Mucosa of descending colon (tissue), 3 donors: Measurements from ENCODE around the gene RPS15A. TPM values are rescaled to one million over a fixed set of nuclear protein-coding genes. Genes with fewer than 3 reads are reported as not detected.
"Not testable (repeated sequence)": the region's sequence is repeated elsewhere in the genome, so short reads cannot be mapped to it uniquely, and the experiment has no call there.

Source experiments
- ATAC-seq: fragments of 200-7000 bp; cut with Tn5 transposase; one replicate; pipeline ENCODE4 v1.9.1; 2020; ENCODE audit warnings: mild to moderate bottlenecking, moderate library complexity
- DNase-seq, 3 donors: peaks; one replicate each; pipeline ENCODE4 v3.0.0-alpha.2; 2020
- H3K36me3 ChIP-seq: fragments of 200-600 bp; one replicate; pipeline ENCODE4 v1.8.0; 2021; ENCODE audit warnings: low read depth, mild to moderate bottlenecking
- H3K4me1 ChIP-seq: fragments of 200-600 bp; one replicate; pipeline ENCODE4 v1.8.0; 2021; ENCODE audit warnings: low read depth, mild to moderate bottlenecking
- H3K4me3 ChIP-seq: fragments of 200-600 bp; one replicate; pipeline ENCODE4 v1.8.0; 2021; ENCODE audit warnings: mild to moderate bottlenecking
- H3K9me3 ChIP-seq: fragments of 200-600 bp; one replicate; pipeline ENCODE4 v1.8.0; 2021; ENCODE audit warnings: mild to moderate bottlenecking
- CTCF ChIP-seq: fragments of 200-600 bp; IDR thresholded peaks from one replicate; pipeline ENCODE4 v1.8.0; 2022; ENCODE audit warnings: antibody characterized with exemption, mild to moderate bottlenecking
- intact Hi-C, 2 donors: fragments of 100-400 bp; cut with DNase I in 1 of 2; cut with micrococcal nuclease in 1 of 2; formaldehyde crosslinking; loops; one replicate each; pipeline versions ENCODE4 v1.11.0 to v1.11.1; 2022; cut with DNase I, micrococcal nuclease
- total RNA-seq, 3 donors: library from RNA; stranded (reverse); fragmentation: NEBNext Ultra II Directional in 2 of 3; extraction: Animal tissue kit (Norgen Biotek cat#: 25700) in 2 of 3; gene quantifications; one replicate each; pipeline versions ENCODE4 v1.2.1 to v1.2.4, GENCODE V29; 2021 to 2023
- donor health status: DM: no; HTN: no; CAD: no; lungs with moderate emphysema.
- donor health status: DM: no; HTN: no; CAD: no.
- donor health status: DM: no; HTN: yes; CAD: no.

The RPS15A gene
- total RNA-seq, 3 donors from 2014 or later = 898 to 1,128 (median 938) TPM

- H3K4me3 ChIP-seq, H3K36me3 ChIP-seq, H3K4me1 ChIP-seq, intact Hi-C loops, H3K9me3 ChIP-seq: not testable (repeated sequence)
- ATAC-seq (peak; percentile 97), DNase-seq (peak in 2 of 3 donors; percentile 57 to 58)
- peak; percentile 53 for TF ChIP-seq CTCF
These were observed 30.3 kb downstream of the RPS15A start for GRCh38 chr16:18759598-18760520.

- H3K9me3 ChIP-seq, intact Hi-C loops, H3K4me1 ChIP-seq, H3K36me3 ChIP-seq, DNase-seq, H3K4me3 ChIP-seq, ATAC-seq: not testable (repeated sequence)
These were observed 32.0 kb downstream of the RPS15A start for GRCh38 chr16:18757960-18758660.

- intact Hi-C loops = not testable (repeated sequence)
These were observed 33.5 kb downstream of the RPS15A start for GRCh38 chr16:18756639-18757038.

GRCh38 chr16:18742870-18743269 lies 47.3 kb downstream of the RPS15A start:
- DNase-seq, H3K36me3 ChIP-seq, H3K4me3 ChIP-seq, intact Hi-C loops, H3K9me3 ChIP-seq, H3K4me1 ChIP-seq, ATAC-seq: not testable (repeated sequence)

More at GRCh38 chr16:18756639-18757038, 33.5 kb downstream of the RPS15A start:
- ATAC-seq, H3K36me3 ChIP-seq, H3K4me1 ChIP-seq, H3K4me3 ChIP-seq, H3K9me3 ChIP-seq, DNase-seq: not testable (repeated sequence)

GRCh38 chr16:18740027-18740426 lies 50.1 kb downstream of the RPS15A start:
- H3K4me1 ChIP-seq, intact Hi-C loops, H3K4me3 ChIP-seq, H3K9me3 ChIP-seq, DNase-seq, ATAC-seq, H3K36me3 ChIP-seq: not testable (repeated sequence)

- H3K36me3 ChIP-seq, H3K4me3 ChIP-seq, H3K9me3 ChIP-seq, intact Hi-C loops, H3K4me1 ChIP-seq, ATAC-seq, DNase-seq: not testable (repeated sequence)
These were observed 51.4 kb downstream of the RPS15A start for GRCh38 chr16:18738768-18739167.

- H3K9me3 ChIP-seq, H3K36me3 ChIP-seq, H3K4me3 ChIP-seq, ATAC-seq, intact Hi-C loops, H3K4me1 ChIP-seq: not testable (repeated sequence)
- DNase-seq = peak in 1 of 3 donors; percentile 44
These were observed 55.9 kb downstream of the RPS15A start for GRCh38 chr16:18734279-18734678.

Other genes starting within 250 kb of the RPS15A start
- 100 to 1,000 TPM in 1 of 3 donors, 10 to 100 TPM in 2; 61.3 to 106 (median 81.2) TPM for gene NOMO2, start 228.2 kb downstream of the RPS15A start, total RNA-seq
- 100 to 1,000 TPM in 2 of 3 donors, 10 to 100 TPM in 1; 88.6 to 168 (median 127) TPM for gene ARL6IP1, start 11.2 kb upstream of the RPS15A start, total RNA-seq
- 100 to 1,000 TPM in 2 of 3 donors, 10 to 100 TPM in 1; 94.8 to 147 (median 126) TPM for gene SMG1, start 136.1 kb upstream of the RPS15A start, total RNA-seq
- 10 to 100 TPM in 1 of 3 donors, 1 to 10 TPM in 2; 5.4 to 12.4 (median 9.2) TPM for gene TMC7, start 193.6 kb upstream of the RPS15A start, total RNA-seq